ENCODE measurements around the gene ETHE1.

GRCh38 chr19:43510713-43511112 is 16.3 kb downstream of the ETHE1 start:
- TF ChIP-seq ZC3H10 (CRISPR knock-in tag; IDR thresholded peaks at IDR 0.05) (no peak), GLIS3 (CRISPR knock-in tag; IDR thresholded peaks at IDR 0.05) (no peak), RARB (CRISPR knock-in tag; IDR thresholded peaks at IDR 0.05) (no peak), ZFP3 (CRISPR knock-in tag; IDR thresholded peaks at IDR 0.05) (no peak), SNAI2 (CRISPR knock-in tag; IDR thresholded peaks at IDR 0.05) (no peak), ARNTL (CRISPR knock-in tag; IDR thresholded peaks at IDR 0.05; ENCODE audit: borderline replicate concordance, low read depth) (no peak), CREB5 (CRISPR knock-in tag; IDR thresholded peaks at IDR 0.05; ENCODE audit: low read depth) (no peak), ESRRG (CRISPR knock-in tag; IDR thresholded peaks at IDR 0.05) (no peak), ZFP30 (CRISPR knock-in tag; IDR thresholded peaks at IDR 0.05) (no peak), TOX (CRISPR knock-in tag; IDR thresholded peaks at IDR 0.05; ENCODE audit: borderline replicate concordance) (no peak), PPARA (CRISPR knock-in tag; IDR thresholded peaks at IDR 0.05; ENCODE audit: borderline replicate concordance) (no peak), ZNF8 (CRISPR knock-in tag; IDR thresholded peaks at IDR 0.05) (no peak)

All from SK-N-SH treated with all-trans-retinoic acid at 6 μM for 48 hours (cell line).